Ectodermal cell (in vitro differentiated cells): ENCODE results near the gene SHB.

Experiments used
- H3K27ac ChIP-seq: 2 replicates; pipeline ENCODE4 v1.7.0; 2013; ENCODE audit warnings: mild to moderate bottlenecking, low read depth, low read length; ENCODE audit not compliant: insufficient read depth, poor library complexity, severe bottlenecking
- H3K27me3 ChIP-seq: 2 replicates; pipeline ENCODE4 v1.7.0; 2013; ENCODE audit warnings: mild to moderate bottlenecking, low read length; ENCODE audit not compliant: insufficient read depth, control insufficient read depth, poor library complexity, severe bottlenecking
- H3K36me3 ChIP-seq: one replicate; pipeline ENCODE4 v1.7.0; 2013; ENCODE audit warnings: low read length; ENCODE audit not compliant: control insufficient read depth, insufficient read depth
- H3K4me1 ChIP-seq: one replicate; pipeline ENCODE4 v1.7.0; 2013; ENCODE audit warnings: low read length; ENCODE audit not compliant: control insufficient read depth, insufficient read depth
- H3K4me3 ChIP-seq: 2 replicates; pipeline ENCODE4 v1.7.0; 2013; ENCODE audit warnings: low read depth, low read length, control low read depth; ENCODE audit not compliant: insufficient read depth
- H3K9me3 ChIP-seq: 2 replicates; pipeline ENCODE4 v1.7.0; 2013; ENCODE audit warnings: mild to moderate bottlenecking, low read length, moderate library complexity; ENCODE audit not compliant: control insufficient read depth
- WGBS, 2 experiments: methylation state at CpG; one replicate each; pipeline ENCODE4 v1.1.7; 2013; ENCODE audit warnings: missing lambda C conversion rate in 2 of 2; 5-methylcytosine and 5-hydroxymethylcytosine counted together

SHB gene

GRCh38 chr9:37986771-37987258 is 82.2 kb downstream of the SHB start:
- Histone ChIP-seq H3K4me3 (no peak overlapping the region), H3K36me3 (no peaks in the 10 kb centered on the region), H3K9me3 (no peaks in the 10 kb centered on the region), H3K4me1 (peaks cover 5% of the 10 kb centered on the region), H3K27me3 (no peaks in the 10 kb centered on the region), H3K27ac (no peak overlapping the region)
- WGBS, 2 experiments: 94 to 96% methylated on average over 15 of the region's 15 CpGs

- Histone ChIP-seq H3K27me3 (no peaks in the 10 kb centered on the region), H3K4me3 (no peak overlapping the region), H3K4me1 (peaks cover 5% of the 10 kb centered on the region), H3K36me3 (no peaks in the 10 kb centered on the region), H3K9me3 (no peaks in the 10 kb centered on the region), H3K27ac (no peak overlapping the region)
- WGBS, 2 experiments: 91 to 94% methylated on average over 4 of the region's 4 CpGs
Measured at GRCh38 chr9:37986001-37986400, 83.0 kb downstream of the SHB start.

- Histone ChIP-seq H3K27me3 (no peaks in the 10 kb centered on the region), H3K4me1 (peaks cover 5% of the 10 kb centered on the region), H3K36me3 (no peaks in the 10 kb centered on the region), H3K4me3 (no peak overlapping the region), H3K27ac (no peak overlapping the region), H3K9me3 (no peaks in the 10 kb centered on the region)
- WGBS, 2 experiments: 86 to 87% methylated on average over 26 of the region's 26 CpGs
Measured at GRCh38 chr9:37984672-37985611, 84.1 kb downstream of the SHB start.

- Histone ChIP-seq H3K4me3 (no peak overlapping the region), H3K27ac (no peak overlapping the region), H3K9me3 (no peaks in the 10 kb centered on the region), H3K4me1 (peaks cover 5% of the 10 kb centered on the region), H3K36me3 (no peaks in the 10 kb centered on the region), H3K27me3 (no peaks in the 10 kb centered on the region)
- 91 to 95% methylated on average over 5 of the region's 5 CpGs for WGBS, 2 experiments
Measured at GRCh38 chr9:37984278-37984671, 84.8 kb downstream of the SHB start.

- H3K36me3 ChIP-seq: no peaks in the 10 kb centered on the region
- no peak overlapping the region for H3K27ac ChIP-seq
- H3K27me3 ChIP-seq: no peaks in the 10 kb centered on the region
- WGBS, 2 experiments: 91 to 95% methylated on average over 12 of the region's 12 CpGs
- H3K4me3 ChIP-seq: no peak overlapping the region
- peaks cover 5% of the 10 kb centered on the region for H3K4me1 ChIP-seq
- no peaks in the 10 kb centered on the region for H3K9me3 ChIP-seq
Measured at GRCh38 chr9:37983381-37984067, 85.5 kb downstream of the SHB start.

GRCh38 chr9:37979844-37980243 is 89.2 kb downstream of the SHB start:
- Histone ChIP-seq H3K9me3 (no peaks in the 10 kb centered on the region), H3K27ac (no peak overlapping the region), H3K27me3 (no peaks in the 10 kb centered on the region), H3K36me3 (no peaks in the 10 kb centered on the region), H3K4me1 (no peaks in the 10 kb centered on the region), H3K4me3 (no peak overlapping the region)
- 90 to 98% methylated on average over 5 of the region's 5 CpGs for WGBS, 2 experiments

- H3K9me3 ChIP-seq: no peaks in the 10 kb centered on the region
- no peaks in the 10 kb centered on the region for H3K27me3 ChIP-seq
- no peak overlapping the region for H3K4me3 ChIP-seq
- H3K36me3 ChIP-seq: no peaks in the 10 kb centered on the region
- H3K4me1 ChIP-seq: no peaks in the 10 kb centered on the region
- H3K27ac ChIP-seq: no peak overlapping the region
- 94 to 96% methylated on average over 3 of the region's 3 CpGs for WGBS, 2 experiments
Measured at GRCh38 chr9:37978983-37979382, 90.0 kb downstream of the SHB start.

GRCh38 chr9:37978481-37978864 is 90.6 kb downstream of the SHB start:
- H3K4me1 ChIP-seq: no peaks in the 10 kb centered on the region
- H3K36me3 ChIP-seq: no peaks in the 10 kb centered on the region
- H3K27me3 ChIP-seq: no peaks in the 10 kb centered on the region
- no peaks in the 10 kb centered on the region for H3K9me3 ChIP-seq
- H3K4me3 ChIP-seq: no peak overlapping the region
- no peak overlapping the region for H3K27ac ChIP-seq
- WGBS, 2 experiments: 87% methylated on average over 6 of the region's 6 CpGs

GRCh38 chr9:37977851-37978480 is 91.1 kb downstream of the SHB start:
- H3K4me3 ChIP-seq: no peak overlapping the region
- no peaks in the 10 kb centered on the region for H3K9me3 ChIP-seq
- no peak overlapping the region for H3K27ac ChIP-seq
- 100% methylated on average over 4 of the region's 5 CpGs; no CpG with 5 or more reads in 1 of the 2 experiments for WGBS, 2 experiments
- H3K4me1 ChIP-seq: no peaks in the 10 kb centered on the region
- H3K36me3 ChIP-seq: no peaks in the 10 kb centered on the region
- no peaks in the 10 kb centered on the region for H3K27me3 ChIP-seq
